GM19193 (cell line): ENCODE results near the gene C7orf25.

Experiments
- POLR2A ChIP-seq: IDR thresholded peaks from 4 replicates; pipeline ENCODE4 v1.6.1; 2011; ENCODE audit not compliant: insufficient read depth, insufficient read length; ENCODE audit errors: extremely low read depth

Gene C7orf25

GRCh38 chr7:42868480-42868879 lies 43.4 kb downstream of the C7orf25 start:
- no peak for TF ChIP-seq POLR2A
